ENCODE data around the gene ABHD12.
"Not testable (repeated sequence)": the region's sequence is repeated elsewhere in the genome, so short reads cannot be mapped to it uniquely, and the experiment has no call there.

The ABHD12 gene

GRCh38 chr20:25320035-25320800 lies 70.4 kb downstream of the ABHD12 start:
- DNase-seq: no peak

- DNase-seq: peak; percentile 82
These were observed 71.2 kb downstream of the ABHD12 start for GRCh38 chr20:25319241-25320034.

GRCh38 chr20:25318471-25319240 lies 72.0 kb downstream of the ABHD12 start:
- DNase-seq: no peak

GRCh38 chr20:25317351-25318075 lies 73.1 kb downstream of the ABHD12 start:
- DNase-seq: no peak

- no peak for DNase-seq
These were observed 74.0 kb downstream of the ABHD12 start for GRCh38 chr20:25316506-25317190.

- DNase-seq: no peak
These were observed 75.0 kb downstream of the ABHD12 start for GRCh38 chr20:25315418-25316210.

GRCh38 chr20:25314497-25315417 lies 75.9 kb downstream of the ABHD12 start:
- DNase-seq: no peak

- no peak for DNase-seq
These were observed 77.0 kb downstream of the ABHD12 start for GRCh38 chr20:25313593-25313992.

- not testable (repeated sequence) for DNase-seq
These were observed 77.9 kb downstream of the ABHD12 start for GRCh38 chr20:25312716-25313115.

GRCh38 chr20:25310921-25311728 lies 79.5 kb downstream of the ABHD12 start:
- DNase-seq: no peak

GRCh38 chr20:25310268-25310920 lies 80.2 kb downstream of the ABHD12 start:
- peak; percentile 96 for DNase-seq

- peak; percentile 48 for DNase-seq
These were observed 81.0 kb downstream of the ABHD12 start for GRCh38 chr20:25309395-25310267.

- DNase-seq: no peak
These were observed 81.8 kb downstream of the ABHD12 start for GRCh38 chr20:25308671-25309394.

- no peak for DNase-seq
These were observed 82.5 kb downstream of the ABHD12 start for GRCh38 chr20:25308083-25308491.

- no peak for DNase-seq
These were observed 83.4 kb downstream of the ABHD12 start for GRCh38 chr20:25306991-25307903.
